T-helper 2 cell (primary cell): ENCODE measurements around the gene C15orf39.
"Not testable (repeated sequence)": the region's sequence is repeated elsewhere in the genome, so short reads cannot be mapped to it uniquely, and the experiment has no call there.

Source experiments
- DNase-seq, 5 experiments: peaks; one replicate each; pipeline versions ENCODE4 v3.0.0 to v3.0.0-alpha.2; 2012 to 2022

The C15orf39 gene

DNA sequence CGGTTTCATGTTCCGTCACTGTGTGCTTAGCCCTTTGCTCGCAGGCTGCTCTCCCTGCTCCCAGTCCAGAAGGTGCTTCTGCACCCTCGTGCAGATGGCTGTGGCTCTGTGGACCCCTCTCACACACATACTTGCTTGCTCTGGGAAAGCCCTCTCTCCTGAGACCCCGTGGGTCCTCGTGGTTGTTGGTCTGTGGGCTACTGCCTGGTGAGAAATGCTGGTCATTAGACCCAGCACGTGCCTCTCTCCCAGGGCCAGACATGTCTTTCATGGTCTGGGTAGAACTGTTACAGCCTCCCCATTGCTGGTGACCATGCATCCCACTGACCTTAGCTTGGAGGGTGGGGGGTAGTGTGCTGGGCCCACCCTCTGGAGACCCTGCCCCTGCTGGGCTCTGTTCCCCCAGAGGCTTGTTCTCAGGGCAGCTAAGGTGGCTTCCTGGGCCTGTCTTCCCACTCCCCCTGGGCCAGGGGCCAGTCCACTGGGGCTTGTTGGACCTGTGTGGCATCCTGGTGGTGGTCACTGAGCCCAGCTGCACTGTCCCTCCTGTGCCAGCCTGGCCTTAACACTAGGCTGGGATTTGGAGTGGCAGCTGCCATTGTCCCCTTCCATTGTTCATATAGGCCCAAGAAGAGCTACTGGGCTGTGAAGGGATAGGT is 10.6 kb downstream of the C15orf39 start:
- DNase-seq, result no peak

GRCh38 chr15:75213212-75213767 is 11.6 kb downstream of the C15orf39 start:
- no peak for DNase-seq

DNA sequence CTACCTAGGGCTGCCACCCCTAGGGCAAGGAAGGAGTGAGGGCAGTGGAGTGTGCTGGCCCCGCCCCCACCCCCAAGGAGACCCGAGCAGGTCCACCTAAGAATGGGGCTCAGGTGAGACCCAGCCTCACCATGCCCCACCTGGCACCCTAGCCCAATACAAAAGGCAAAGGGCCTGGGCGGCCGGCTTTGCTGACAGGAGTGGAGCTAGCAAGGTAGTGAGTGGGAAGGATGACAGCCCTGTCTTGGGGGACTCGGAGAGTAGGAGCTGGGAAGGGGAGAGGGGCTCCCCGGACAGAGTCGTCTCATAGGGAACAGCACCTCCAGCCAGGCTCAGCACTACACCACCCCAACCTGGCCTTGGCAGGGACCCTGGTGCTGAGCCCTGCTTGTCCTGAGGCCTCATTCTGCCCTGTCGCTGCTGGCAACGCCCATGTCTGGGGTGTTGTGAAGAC is 12.1 kb downstream of the C15orf39 start:
- DNase-seq, result no peak

- DNase-seq, result no peak
Measured at GRCh38 chr15:75214293-75215096, 12.8 kb downstream of the C15orf39 start.

GRCh38 chr15:75215107-75216004 is 13.7 kb downstream of the C15orf39 start:
- DNase-seq, result no peak

DNA sequence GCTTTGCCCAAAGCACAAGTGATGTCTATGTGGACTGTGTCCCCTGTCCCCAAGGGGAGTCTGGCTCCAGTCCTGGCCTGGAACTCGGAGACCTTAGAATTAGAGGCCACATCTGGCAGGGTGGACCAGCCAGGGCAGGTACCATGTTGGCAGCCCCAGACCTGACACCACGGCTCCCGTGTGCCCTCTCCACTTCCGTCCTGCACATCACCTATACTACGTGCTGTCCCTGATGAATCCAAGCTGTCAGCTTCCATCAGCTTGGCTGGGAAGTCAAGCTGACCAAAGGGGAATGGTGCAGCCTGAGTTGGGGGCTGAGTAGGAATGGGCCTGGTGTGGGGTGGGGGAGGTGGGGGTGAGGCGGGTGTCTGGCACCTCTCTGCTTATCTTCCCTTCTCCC is 15.3 kb downstream of the C15orf39 start:
- no peak for DNase-seq

DNA sequence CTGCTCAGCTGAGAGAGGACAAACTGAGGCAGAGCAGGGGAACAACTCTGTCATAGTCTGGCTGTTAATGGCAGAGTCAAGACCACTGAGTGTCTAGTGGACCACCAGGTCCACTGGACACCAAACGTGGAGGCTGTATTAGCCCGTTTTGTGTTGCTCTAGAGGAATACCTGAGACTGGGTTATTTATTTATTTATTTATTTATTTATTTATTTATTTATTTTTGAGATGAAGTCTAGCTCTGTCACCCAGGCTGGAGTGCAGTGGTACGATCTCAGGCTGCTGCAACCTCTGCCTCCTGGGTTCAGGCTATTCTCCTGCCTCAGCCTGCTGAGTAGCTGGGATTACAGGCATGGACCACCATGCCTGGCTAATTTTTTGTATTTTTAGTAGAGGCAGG is 15.9 kb downstream of the C15orf39 start:
- DNase-seq, result not testable (repeated sequence)

DNA sequence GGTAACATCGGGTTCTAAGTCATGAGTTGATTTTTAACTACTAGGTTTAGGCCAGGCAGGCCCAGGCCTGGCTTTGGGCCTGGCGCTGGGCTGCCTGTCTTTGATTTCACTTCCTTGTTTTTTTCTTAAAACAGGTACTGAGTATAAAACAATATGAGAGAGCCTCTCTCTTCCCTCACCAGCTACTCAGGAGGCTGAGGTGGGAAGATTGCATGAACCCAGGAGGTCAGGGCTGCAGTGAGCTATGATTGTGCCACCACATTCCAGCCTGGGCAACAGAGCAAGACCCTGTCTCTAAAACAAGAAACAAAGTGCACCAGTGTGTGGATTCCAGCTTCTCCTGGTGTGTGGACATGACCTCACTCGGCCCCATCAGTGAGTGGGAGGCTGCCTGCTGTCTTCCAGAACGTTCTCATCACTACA is 17.8 kb downstream of the C15orf39 start:
- DNase-seq, result not testable (repeated sequence)

GRCh38 chr15:75223688-75224087 is 22.0 kb downstream of the C15orf39 start:
- DNase-seq, result no peak

DNA sequence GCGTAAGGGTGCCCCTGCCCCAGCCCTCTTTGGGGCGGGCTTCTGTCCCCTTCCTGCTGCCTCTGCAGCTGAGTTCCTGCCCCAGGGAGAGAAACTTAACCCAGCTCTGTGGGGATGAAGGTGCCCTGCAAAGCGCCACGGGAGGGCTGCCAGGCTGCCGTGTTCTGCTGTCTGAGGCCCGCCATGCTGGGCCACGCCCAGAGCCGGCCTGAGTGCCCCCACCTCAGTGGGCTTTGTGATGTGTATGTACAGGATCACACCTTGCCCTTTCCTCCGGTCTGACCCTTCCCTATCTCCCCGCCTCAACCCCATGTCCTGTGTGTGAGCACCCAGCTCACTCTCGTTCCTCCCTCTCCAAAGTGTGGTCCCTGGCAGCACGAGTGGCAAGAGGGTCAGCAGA is 22.6 kb downstream of the C15orf39 start:
- DNase-seq, result no peak

DNA sequence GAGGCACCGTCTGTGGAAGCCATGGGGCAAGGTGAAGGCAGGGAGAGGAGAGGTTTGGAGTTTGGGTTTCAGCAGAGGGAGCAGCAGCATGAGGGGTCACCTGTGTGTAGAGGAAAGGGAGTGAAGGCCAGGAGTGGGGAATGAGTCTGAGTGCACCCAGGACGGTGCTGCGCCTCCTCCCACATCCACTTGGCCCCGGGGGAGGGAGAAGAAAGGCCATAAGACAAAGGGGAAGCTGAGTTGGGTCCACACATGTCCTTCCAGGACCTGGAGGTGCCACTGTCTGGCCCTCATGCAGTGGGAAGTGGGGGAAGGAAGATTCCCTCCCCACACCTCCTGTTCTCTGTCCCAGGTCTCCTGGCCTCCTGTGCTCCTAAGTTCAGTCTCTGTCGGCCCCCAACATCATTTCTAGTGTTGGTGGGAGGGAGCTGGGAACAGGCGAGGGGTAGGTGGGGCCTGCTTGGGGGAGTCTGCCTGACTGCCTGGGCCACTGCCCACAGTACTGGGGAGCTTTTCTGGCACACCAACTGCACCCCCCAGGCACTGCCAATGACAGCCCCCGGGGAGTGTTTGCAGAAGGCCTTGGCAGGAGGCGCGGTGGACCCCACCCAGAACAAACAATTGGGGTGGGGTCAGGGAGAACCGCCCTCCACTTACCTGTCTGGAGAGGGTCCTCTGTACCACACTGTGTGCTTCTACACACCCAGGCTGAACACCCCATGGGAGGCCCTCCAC is 23.6 kb downstream of the C15orf39 start:
- not testable (repeated sequence) for DNase-seq

GRCh38 chr15:75225951-75226732 is 24.5 kb downstream of the C15orf39 start:
- no peak for DNase-seq

GRCh38 chr15:75227112-75227511 is 25.4 kb downstream of the C15orf39 start:
- not testable (repeated sequence) for DNase-seq

GRCh38 chr15:75227663-75228280 is 26.1 kb downstream of the C15orf39 start:
- DNase-seq, result no peak

DNA sequence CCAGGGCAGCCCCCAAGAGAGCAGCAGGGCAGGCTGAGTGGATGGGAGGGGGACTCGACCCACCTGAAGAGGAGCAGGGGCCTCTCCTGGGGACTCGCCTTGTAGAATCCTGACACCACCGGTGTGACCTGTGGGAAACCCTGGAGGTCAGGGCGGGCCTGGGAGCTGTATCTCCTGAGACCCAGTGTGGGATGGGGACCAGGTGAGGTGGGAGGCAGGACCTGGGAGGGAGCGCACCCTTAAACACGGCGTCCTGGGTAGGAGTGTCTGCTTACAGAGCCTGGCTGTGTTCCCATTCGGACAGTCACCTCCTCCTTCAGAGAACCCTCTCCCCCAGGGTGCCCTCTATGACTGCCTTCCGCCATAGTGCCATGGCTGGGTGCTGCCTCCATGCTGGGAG is 27.1 kb downstream of the C15orf39 start:
- no peak for DNase-seq

DNA sequence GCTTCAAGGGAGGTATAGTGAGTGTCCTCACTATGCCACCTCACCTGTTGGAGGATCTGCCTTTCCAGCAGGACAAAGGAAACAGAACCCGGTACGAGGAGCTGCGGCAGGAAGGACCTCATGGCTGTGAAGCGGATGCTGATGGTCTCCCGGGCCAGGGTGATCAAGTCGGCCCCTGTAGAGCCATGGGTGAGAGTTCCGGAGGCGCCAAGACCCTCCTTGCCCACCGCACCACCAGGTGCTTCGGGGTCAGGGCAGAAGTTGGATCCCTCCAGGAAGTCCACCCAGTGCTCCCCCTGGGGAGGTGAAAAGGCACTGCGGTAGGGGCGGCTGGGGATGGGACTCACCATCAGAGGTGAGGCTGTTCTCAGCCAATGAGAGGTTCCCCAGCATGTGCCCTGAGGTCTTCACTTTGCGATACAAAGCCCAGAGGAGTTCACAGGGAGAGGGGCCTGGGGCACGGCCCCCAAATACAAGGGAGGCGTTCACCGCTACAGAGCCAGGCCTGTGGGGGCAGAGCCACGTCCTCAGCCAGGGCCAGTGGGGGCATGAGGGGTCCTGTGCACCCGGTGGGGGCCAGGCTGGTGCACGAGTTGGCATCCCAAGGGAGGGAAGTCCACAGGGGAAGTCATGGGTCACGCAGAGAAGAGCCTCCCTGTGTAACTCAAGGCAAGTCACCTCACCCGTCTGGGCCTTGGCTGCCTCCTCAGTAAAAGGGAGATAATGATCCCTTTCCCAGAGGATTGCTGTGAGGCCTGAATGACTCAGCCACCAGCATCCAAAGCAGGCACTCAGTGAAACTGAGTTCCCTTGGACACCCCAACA is 27.7 kb downstream of the C15orf39 start:
- no peak for DNase-seq

DNA sequence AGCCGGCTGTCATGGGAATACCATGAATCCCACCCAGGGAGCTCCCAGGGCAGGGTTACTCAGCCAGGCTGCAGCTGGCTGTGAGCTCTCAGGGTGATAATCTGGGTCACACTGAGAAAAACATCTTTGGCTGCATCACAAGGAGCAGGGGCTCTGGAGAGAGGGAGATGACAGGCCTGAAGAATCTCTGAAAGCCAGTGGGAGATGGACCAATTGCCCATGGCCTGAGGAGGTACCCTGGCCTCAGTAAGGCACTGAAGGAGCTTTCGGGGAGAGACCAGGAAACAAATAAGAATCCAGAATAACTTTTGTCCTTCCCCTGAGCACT is 28.3 kb downstream of the C15orf39 start:
- DNase-seq, result no peak

DNA sequence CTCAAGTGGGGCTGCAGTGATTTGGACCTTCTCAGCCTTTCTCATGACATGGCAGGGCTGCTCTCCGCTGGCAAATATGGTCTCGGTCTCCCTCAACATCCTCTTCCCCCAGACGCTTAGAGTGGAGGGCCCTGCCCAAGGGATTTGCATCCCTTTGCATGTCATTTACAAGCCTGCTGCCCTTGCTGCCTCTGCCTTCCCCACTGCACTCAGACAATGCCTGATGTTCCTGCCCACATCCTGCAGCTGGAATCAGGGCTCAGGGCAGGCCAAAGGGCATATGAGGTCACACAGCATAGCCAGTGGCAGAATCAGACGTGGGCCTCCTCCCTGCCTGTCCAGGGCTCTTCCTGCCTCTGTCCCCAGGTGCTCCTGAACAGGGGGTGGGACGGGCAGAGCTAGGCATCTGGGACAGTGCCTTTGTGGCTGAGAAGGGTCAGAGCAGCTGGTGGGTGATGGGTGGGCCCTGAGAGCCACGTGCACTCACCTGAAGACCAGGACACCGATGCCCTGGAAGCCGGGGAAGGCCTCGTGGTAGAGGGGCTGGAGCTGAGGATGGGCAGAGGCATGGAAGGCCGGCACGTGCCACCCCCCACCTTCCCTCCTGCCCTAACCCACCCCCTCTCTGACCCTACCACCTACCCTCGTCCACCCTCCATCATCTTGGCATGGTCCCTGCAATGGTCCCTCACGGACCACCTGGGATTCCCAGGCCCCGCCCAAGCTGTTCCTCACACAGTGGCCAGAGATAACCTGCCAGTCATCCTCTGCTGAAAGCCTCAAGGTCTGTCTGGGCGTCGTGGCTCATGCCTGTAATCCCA is 29.1 kb downstream of the C15orf39 start:
- DNase-seq, result no peak

- DNase-seq, result no peak
Measured at GRCh38 chr15:75231836-75232235, 30.2 kb downstream of the C15orf39 start.
